ENCODE data around the gene SFT2D2.

- TF ChIP-seq CTCF (IDR thresholded peaks at IDR 0.05) (no peak), POLR2A (IDR thresholded peaks at IDR 0.05) (no peak)
Measured at GRCh38 chr1:168210312-168210711, 15.5 kb upstream of the SFT2D2 start.
